Stimulated activated effector memory CD8-positive, alpha-beta T cell treated with anti-CD3 and anti-CD28 coated beads, Interleukin-12 subunit alpha, Interleukin-12 subunit beta, amount 100 ng/mL, for 72 hours (primary cell): ENCODE measurements around the gene SPAG17.

ENCODE experiments used
- ATAC-seq: fragments of 150-1000 bp; cut with Tn5 transposase; 2 replicates; pipeline ENCODE4 v1.10.0; 2021
- DNase-seq, 2 donors: peaks; one replicate each; pipeline ENCODE4 v3.0.0; 2021 to 2022; ENCODE audit warnings: low spot score in 2 of 2
- H3K27ac Mint-ChIP-seq: one replicate; pipeline ENCODE4 v1.8.0; 2022; ENCODE audit warnings: mild to moderate bottlenecking, mixed read lengths
- H3K36me3 Mint-ChIP-seq: one replicate; pipeline ENCODE4 v1.8.0; 2022; ENCODE audit warnings: mild to moderate bottlenecking, mixed read lengths
- H3K4me1 Mint-ChIP-seq: one replicate; pipeline ENCODE4 v1.8.0; 2022; ENCODE audit warnings: mixed read lengths
- H3K4me3 Mint-ChIP-seq: one replicate; pipeline ENCODE4 v1.8.0; 2022; ENCODE audit warnings: mild to moderate bottlenecking, mixed read lengths
- H3K9me3 Mint-ChIP-seq: one replicate; pipeline ENCODE4 v1.8.0; 2022; ENCODE audit warnings: mixed read lengths

The SPAG17 gene

DNA sequence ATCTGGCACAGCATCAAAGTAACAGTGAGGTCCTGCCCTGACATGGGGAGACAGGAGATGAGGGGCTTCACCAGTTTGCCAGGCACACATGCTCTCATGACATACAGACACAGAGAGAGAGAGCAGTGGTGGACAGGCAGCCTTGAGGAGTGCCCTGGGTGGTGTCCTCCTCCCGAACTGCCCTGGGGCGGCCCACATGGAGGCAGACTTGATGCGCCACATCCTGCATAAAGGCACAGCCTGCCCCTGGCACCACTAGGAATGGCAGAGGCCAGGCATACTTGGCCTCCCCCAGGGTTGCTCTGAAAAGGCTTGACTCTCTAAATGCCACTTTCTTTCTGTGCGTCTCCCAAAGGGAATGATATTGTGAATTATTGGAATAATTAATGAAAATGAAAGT, 67.5 kb downstream of the SPAG17 start:
- Mint-ChIP-seq H3K9me3 (no peaks in the 10 kb centered on the region), H3K36me3 (no peaks in the 10 kb centered on the region), H3K27ac (no peak overlapping the region), H3K4me1 (no peaks in the 10 kb centered on the region), H3K4me3 (no peak overlapping the region)
- DNase-seq (no peak), ATAC-seq (no peak)

DNA sequence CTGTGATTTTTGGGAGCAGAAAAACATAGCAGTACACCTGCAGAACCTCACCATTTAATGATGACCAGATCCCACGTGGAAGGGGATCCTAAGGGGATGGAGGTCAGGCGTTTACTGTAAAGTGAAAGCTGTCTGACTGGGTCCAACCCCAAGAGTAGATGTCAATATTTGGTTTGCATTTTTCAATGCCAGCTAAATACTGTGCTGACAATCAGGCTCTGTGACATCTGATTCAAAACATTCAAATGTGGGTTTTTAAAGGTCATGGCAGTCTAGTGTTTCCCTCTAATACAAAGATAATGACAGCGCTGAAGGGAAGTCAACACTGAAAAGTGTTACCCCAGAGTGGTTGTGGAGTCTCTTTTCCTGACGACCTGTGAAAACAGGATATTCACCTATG, 68.1 kb downstream of the SPAG17 start:
- no peak overlapping the region for H3K27ac Mint-ChIP-seq
- H3K4me1 Mint-ChIP-seq: no peaks in the 10 kb centered on the region
- no peak for ATAC-seq

DNA sequence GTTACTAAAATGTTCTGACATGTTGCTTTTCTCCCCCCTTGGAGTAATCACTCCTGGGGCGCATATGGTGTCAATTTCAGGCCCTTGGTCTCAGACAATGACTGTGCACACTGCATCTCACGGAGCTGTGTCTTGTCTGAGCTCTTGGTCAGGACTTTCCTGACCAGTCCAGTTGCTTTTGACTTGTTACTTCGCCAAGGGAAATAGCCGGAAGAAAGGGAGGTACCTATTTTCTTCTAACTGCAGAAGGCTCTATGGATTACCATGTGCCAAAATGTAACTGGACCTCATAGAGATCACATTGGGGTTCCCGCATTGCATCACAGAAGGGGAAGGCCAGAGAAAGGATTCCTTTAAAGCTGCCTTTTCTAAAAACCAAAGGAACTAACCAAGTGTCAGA, 68.6 kb downstream of the SPAG17 start:
- no peak overlapping the region for H3K27ac Mint-ChIP-seq
- no peak overlapping the region for H3K4me3 Mint-ChIP-seq
- H3K36me3 Mint-ChIP-seq: no peaks in the 10 kb centered on the region
- no peaks in the 10 kb centered on the region for H3K4me1 Mint-ChIP-seq
- ATAC-seq: no peak
- DNase-seq: no peak
- H3K9me3 Mint-ChIP-seq: no peaks in the 10 kb centered on the region

More for the DNA sequence above, 68.1 kb downstream of the SPAG17 start:
- DNase-seq: no peak
- H3K9me3 Mint-ChIP-seq: no peaks in the 10 kb centered on the region
- no peaks in the 10 kb centered on the region for H3K36me3 Mint-ChIP-seq
- no peak overlapping the region for H3K4me3 Mint-ChIP-seq

DNA sequence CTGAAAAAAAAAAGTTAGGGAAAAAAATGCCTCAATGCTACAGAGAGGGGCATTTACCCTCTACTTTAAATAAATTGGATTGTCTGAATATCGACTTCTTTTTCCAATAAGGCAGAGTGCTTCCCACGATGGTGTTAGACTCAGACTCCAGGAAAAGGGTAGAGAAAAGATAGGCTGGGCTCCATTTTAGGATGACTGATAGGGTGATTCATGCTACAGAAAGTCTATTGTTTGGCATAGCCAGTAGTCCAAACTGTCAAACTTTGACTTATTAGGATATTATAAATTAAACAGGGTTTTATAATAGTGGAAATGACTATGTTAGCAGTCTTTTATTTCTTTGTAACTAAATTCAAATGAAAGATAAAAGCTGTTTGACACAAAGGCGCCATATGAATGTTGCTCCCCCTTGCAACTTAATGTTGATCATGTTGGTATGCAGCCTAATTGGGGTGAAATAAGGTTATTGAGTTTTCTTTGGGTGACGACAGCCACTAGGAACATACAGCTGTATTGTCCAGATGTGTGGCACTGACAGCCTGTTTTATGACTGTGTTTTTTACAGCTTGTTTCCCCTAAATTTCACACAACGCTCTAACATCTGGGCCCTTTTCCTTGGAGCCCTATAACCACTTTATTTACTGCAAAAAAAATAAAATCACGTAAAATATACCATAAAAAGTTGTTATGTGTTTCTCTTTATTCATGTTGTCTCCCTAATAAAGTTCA, 69.3 kb downstream of the SPAG17 start:
- Mint-ChIP-seq H3K36me3 (no peaks in the 10 kb centered on the region), H3K4me1 (no peaks in the 10 kb centered on the region), H3K9me3 (no peaks in the 10 kb centered on the region), H3K27ac (no peak overlapping the region), H3K4me3 (no peak overlapping the region)
- no peak for ATAC-seq
- DNase-seq: no peak

DNA sequence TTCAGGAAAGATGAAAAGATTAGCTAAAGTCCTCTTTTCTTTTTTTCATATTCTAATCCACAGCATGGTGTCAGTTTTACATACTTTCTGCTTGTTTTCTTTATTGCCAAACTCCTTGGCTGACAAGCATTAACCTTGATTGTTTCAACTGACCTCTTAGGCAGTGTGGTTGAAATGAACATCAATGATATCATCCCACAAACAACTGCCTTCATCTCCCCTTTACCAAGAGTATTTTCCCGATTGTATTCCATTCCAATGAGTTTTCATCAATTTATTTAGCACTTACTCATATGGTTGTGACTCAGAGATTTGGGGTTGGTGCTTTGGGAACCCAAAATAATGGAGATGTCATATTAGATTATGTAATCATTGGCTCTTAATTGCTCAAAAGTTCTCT, 71.8 kb downstream of the SPAG17 start:
- Mint-ChIP-seq H3K4me3 (no peak overlapping the region), H3K9me3 (no peaks in the 10 kb centered on the region), H3K36me3 (no peaks in the 10 kb centered on the region), H3K27ac (no peak overlapping the region), H3K4me1 (no peaks in the 10 kb centered on the region)
- ATAC-seq (no peak), DNase-seq (no peak)

DNA sequence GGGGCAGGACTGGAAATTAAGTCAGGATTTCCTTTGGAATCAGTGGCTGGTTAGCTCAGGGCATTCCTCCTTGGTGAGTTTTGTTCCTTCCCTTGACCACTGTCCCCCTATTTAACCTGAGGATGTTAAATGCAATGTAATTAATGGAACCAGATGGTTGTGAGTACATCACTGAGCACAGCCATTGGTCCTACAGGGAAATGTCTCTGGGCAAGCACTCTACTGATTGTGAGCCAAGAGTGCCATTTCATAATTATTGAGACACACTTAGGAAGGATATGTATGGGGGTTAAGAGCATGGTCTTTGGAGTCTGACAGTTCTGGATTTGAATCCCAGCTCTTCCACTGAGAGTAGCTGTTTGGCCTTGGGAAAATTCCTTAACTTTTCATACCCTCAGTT, 74.4 kb downstream of the SPAG17 start:
- H3K4me1 Mint-ChIP-seq: no peaks in the 10 kb centered on the region

DNA sequence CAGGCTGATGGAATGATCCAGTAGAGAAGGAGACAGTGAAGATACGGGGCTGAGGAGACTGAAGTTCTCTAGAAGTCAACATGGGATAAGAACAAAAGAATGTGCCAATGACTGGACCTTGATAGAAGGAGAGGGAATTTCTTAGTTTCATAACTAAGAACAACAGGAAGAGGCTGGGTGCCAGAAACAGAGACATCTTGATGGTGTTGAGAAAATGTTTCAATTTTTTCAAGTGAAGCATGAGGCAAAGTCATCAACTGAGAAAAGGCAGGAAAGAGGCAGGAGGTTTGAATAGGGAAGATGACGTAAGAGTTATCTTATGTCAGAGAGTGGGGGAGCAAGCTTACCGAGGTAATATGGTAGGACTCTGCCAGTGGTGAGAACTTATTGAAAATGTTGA, 80.1 kb downstream of the SPAG17 start:
- Mint-ChIP-seq H3K36me3 (no peaks in the 10 kb centered on the region), H3K4me1 (no peaks in the 10 kb centered on the region), H3K4me3 (no peak overlapping the region), H3K9me3 (no peaks in the 10 kb centered on the region), H3K27ac (no peak overlapping the region)
- no peak for DNase-seq
- no peak for ATAC-seq

More for the DNA sequence above, 74.4 kb downstream of the SPAG17 start:
- no peak overlapping the region for H3K27ac Mint-ChIP-seq
- DNase-seq: no peak
- H3K36me3 Mint-ChIP-seq: no peaks in the 10 kb centered on the region
- no peak for ATAC-seq
- H3K9me3 Mint-ChIP-seq: no peaks in the 10 kb centered on the region
- no peak overlapping the region for H3K4me3 Mint-ChIP-seq

DNA sequence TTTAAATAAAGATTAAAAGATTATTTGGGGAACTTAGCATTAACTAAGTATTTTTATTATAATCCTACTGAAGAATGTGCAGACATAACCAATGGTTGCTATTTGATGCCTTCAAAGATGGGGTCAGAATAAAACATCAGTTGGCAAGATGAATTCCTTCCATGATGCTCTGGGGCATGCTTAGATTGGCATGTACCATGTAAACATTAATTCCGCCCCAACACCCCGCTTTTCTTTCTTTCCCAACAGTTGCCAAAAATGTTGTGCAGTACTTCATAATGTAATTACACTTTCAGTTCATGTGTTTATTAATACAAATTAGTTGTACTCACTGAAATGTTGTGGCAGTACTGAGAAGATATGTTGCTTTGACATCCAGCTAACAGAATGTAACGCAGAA, 82.6 kb downstream of the SPAG17 start:
- Mint-ChIP-seq H3K9me3 (no peaks in the 10 kb centered on the region), H3K36me3 (no peaks in the 10 kb centered on the region), H3K4me3 (no peak overlapping the region), H3K27ac (no peak overlapping the region), H3K4me1 (no peaks in the 10 kb centered on the region)
- no peak for DNase-seq
- no peak for ATAC-seq

DNA sequence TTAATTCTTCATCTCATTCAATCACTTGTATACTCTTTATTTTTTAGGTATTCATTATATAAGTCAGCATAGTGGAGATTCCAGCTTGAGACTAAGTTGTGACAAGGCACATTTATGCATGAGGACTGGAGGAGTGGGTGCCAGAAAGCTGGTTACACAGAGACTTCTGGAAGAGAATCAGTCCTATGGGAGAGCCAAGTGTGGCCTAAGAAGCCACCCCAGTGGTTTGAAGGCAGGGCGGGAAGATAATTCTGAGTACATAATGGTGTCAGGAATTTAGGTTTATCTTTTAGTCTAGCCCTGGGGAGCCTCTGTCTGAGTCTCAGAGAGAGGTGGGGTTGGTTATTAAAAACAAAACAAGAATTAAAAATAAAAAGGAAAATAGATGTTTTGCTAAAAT, 83.0 kb downstream of the SPAG17 start:
- Mint-ChIP-seq H3K4me3 (no peak overlapping the region), H3K36me3 (no peaks in the 10 kb centered on the region), H3K9me3 (no peaks in the 10 kb centered on the region), H3K4me1 (no peaks in the 10 kb centered on the region), H3K27ac (no peak overlapping the region)
- DNase-seq: no peak
- no peak for ATAC-seq

DNA sequence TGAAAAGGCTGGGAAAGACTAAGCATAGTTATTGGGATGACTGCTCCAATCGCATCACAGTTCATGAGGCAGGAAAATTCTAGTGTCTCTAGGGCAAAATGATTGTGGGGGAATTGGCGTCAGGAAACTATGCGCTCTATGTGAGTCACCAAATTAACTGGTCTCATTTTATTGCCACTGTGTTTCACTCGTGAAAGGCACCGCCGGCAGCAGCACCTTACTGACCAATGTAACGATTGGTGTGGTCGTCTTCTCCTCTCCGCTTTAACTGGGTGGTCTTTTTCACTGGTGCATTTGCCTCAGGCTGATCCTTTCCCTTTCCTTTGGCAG, 83.5 kb downstream of the SPAG17 start:
- no peaks in the 10 kb centered on the region for H3K9me3 Mint-ChIP-seq
- H3K36me3 Mint-ChIP-seq: no peaks in the 10 kb centered on the region
- no peak for DNase-seq
- H3K27ac Mint-ChIP-seq: no peak overlapping the region
- no peaks in the 10 kb centered on the region for H3K4me1 Mint-ChIP-seq
- ATAC-seq: no peak
- H3K4me3 Mint-ChIP-seq: no peak overlapping the region

DNA sequence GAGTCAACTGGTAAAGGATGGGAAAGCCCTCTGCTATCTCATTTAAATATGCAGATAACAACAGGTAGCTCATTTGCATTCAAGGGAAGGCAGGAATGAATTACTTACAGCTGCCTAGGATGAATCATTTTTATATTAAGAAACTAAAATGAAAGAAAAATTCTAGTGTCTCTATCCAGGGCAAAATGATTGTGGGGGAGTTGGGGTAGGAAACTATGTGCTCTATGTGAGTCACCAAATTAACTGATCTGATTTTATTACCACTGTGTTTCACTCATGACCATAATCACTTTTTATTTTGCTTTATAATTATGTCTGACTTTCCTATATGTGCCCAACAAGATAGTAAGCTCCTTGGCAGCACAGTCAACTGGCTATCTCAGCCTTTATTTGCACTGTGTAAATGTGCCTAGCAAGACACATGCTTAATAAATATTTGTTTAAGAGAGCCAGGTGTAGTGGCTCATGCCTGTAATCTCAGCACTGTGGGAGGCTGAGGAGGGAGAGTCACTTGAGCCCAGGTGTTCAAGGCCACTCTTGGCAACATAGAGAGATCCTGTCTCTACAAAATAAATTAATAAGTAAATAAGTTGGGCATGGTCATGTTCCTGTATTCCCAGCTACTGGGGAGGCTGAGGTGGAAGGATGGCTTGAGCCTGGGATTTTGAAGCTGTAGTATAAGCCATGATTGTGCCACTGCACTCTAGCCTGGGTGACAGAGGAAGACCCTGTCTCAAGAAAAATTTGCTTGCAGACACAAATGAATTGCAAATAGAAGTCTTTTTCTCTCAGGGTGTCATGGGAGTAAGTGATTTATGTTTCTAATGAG, 84.1 kb downstream of the SPAG17 start:
- ATAC-seq (no peak), DNase-seq (no peak)
- Mint-ChIP-seq H3K9me3 (no peaks in the 10 kb centered on the region), H3K27ac (no peak overlapping the region), H3K4me3 (no peak overlapping the region), H3K4me1 (no peaks in the 10 kb centered on the region), H3K36me3 (no peaks in the 10 kb centered on the region)

DNA sequence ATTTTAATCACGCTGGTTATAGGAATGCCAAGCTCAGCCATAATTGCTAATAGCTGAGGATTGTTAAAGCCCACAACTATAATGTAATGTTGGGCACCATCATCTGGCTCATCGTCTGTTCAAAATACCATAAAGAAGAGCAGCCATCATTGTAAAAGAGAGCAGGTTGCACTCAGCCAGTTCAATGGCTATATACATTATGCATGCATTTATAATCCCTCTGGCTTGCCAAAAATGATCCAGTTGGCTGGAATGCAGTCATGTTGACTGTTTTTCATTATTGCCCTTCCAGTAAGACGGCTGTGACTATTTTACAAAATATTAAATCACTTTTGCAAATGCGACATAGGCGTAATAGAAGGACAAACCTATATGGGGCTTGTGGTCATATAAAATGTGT, 85.3 kb downstream of the SPAG17 start:
- DNase-seq: no peak
- Mint-ChIP-seq H3K27ac (no peak overlapping the region), H3K4me3 (no peak overlapping the region), H3K36me3 (no peaks in the 10 kb centered on the region), H3K9me3 (no peaks in the 10 kb centered on the region), H3K4me1 (no peaks in the 10 kb centered on the region)
- ATAC-seq: no peak

DNA sequence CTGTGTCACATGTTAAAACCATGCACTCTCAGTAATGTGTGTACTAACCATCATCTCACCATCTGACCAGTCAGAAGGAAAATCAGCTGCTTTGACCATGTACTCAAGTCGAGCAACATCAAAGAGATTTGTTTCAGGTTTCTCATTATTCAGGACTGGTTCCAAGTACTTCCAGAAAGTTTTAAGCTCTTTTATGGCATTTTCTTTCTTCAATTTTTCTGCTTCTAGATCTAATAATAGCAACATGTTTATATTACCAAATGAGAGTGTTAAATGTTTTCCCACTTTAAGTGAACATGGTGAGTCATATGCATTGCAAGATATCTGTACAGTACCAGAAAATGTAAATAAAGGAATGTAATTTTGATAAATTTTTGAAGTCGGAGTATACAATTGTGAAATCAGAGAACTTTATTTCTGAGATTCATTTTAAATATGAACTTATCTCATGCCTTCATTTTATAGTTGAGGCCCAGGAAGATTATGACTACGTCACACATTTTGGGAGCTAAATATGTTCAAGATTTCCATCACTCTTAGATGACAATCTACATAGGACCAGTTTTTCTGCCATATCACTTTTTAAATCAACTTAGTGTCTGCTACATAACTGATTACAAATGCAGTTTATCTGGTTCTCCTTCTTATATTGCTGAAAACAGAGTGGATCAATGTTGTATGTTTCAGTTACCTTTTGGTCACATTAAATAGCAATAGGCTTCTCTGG, 87.2 kb downstream of the SPAG17 start:
- Mint-ChIP-seq H3K9me3 (no peaks in the 10 kb centered on the region), H3K4me1 (no peaks in the 10 kb centered on the region), H3K4me3 (no peak overlapping the region), H3K36me3 (no peaks in the 10 kb centered on the region), H3K27ac (no peak overlapping the region)
- DNase-seq: no peak
- ATAC-seq: no peak

DNA sequence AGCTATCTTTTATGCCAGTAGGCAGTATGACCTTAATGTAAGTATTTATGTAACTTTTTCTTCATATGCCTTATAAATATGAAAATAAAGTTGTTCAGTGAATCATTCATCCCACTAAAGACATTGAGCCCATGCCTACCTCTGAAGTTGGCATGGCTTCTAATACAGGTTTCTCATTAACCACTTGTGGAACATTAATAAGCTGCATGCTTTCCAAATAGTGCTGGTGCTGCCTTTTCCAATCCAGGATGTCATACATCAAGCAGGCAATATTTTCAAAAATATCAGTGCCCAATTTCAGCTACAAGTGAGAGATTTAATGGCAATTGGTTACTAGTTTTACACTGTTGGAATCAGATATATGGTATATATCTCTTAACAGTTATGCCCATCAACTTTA, 92.0 kb downstream of the SPAG17 start:
- DNase-seq (no peak), ATAC-seq (no peak)
- H3K4me3 Mint-ChIP-seq: no peak overlapping the region

DNA sequence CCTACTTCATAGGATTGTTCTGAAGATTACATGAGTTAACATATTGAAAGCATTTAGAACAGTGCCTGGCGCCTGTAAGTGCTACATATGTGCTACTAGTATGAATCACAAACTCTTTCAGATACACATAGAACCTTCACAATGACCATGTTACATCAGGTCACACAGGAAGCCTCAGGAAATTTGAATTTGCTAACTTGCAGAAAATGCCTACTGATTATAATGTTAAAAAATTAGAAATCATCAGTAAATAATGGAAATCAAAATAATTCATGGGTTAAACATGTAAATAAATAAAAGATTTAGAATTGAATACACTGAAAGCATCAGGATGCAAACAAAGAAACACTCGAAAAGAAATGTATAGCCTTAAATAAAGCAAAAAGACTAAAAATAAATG, 94.9 kb downstream of the SPAG17 start:
- H3K27ac Mint-ChIP-seq: no peak overlapping the region
- H3K9me3 Mint-ChIP-seq: peaks cover 2% of the 10 kb centered on the region
- H3K4me3 Mint-ChIP-seq: no peak overlapping the region
- no peak for DNase-seq
- H3K36me3 Mint-ChIP-seq: no peaks in the 10 kb centered on the region
- H3K4me1 Mint-ChIP-seq: no peaks in the 10 kb centered on the region
- ATAC-seq: no peak

More for the DNA sequence above, 92.0 kb downstream of the SPAG17 start:
- no peak overlapping the region for H3K27ac Mint-ChIP-seq
- H3K9me3 Mint-ChIP-seq: peaks cover 2% of the 10 kb centered on the region
- no peaks in the 10 kb centered on the region for H3K36me3 Mint-ChIP-seq
- no peaks in the 10 kb centered on the region for H3K4me1 Mint-ChIP-seq

DNA sequence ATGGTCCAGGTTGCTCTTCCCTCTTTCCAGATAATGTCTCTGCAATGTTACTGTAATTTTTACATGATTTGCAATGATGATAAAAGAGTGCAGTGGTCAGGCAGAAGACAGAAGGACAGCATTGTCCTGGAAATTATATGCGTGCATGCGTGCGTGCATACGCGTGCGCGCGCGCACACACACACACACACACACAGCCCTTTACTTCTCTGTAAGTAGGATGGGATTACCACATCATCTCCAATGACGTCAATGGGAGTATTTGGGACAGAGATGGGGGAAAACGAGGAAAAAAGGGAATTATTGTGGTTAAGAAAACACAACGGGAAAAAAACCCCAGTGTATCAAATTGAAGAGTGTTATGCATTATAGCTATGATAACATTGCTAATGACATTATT, 99.7 kb downstream of the SPAG17 start:
- no peak for ATAC-seq
- DNase-seq: no peak
- no peak overlapping the region for H3K4me3 Mint-ChIP-seq
- no peak overlapping the region for H3K27ac Mint-ChIP-seq
- H3K4me1 Mint-ChIP-seq: no peaks in the 10 kb centered on the region
- H3K9me3 Mint-ChIP-seq: no peaks in the 10 kb centered on the region
- no peaks in the 10 kb centered on the region for H3K36me3 Mint-ChIP-seq
